HEK293 (cell line): ENCODE measurements around the gene GALNTL6.

ENCODE experiments used
- CTCF ChIA-PET: fragments of 350-600 bp; formaldehyde crosslinking; extraction: SDS; loops from one replicate; lab custom pipeline; 2021; ENCODE audit warnings: antibody characterized with exemption; lab: Yijun Ruan, JAX
- POLR2A ChIA-PET: fragments of 300-600 bp; formaldehyde crosslinking; extraction: SDS; loops from one replicate; lab custom pipeline; 2020; ENCODE audit warnings: antibody characterized with exemption, inconsistent platforms; lab: Yijun Ruan, JAX
- H3K27ac ChIP-seq: fragments of 200-500 bp; sonication (Bioruptor generic); 2 replicates; pipeline ENCODE4 v1.5.1; 2014; ENCODE audit warnings: low read depth, low read length, control low read depth, inconsistent platforms; ENCODE audit errors: extremely low read depth
- H3K36me3 ChIP-seq, 2 experiments: fragments of 200-500 bp in 1 of 2; sonication (Bioruptor generic) in 1 of 2; 1 replicate in 1 of 2; 2 replicates in 1 of 2; pipeline ENCODE4 v1.5.1; 2014 to 2017; ENCODE audit warnings: inconsistent platforms in 2 of 2, low read length in 2 of 2; ENCODE audit not compliant: control insufficient read depth in 2 of 2, insufficient read depth in 1 of 2
- H3K4me1 ChIP-seq: fragments of 200-500 bp; sonication (Bioruptor generic); 2 replicates; pipeline ENCODE4 v1.5.1; 2014; ENCODE audit warnings: mild to moderate bottlenecking, low read length, inconsistent platforms; ENCODE audit not compliant: control insufficient read depth, insufficient read depth
- H3K4me3 ChIP-seq: 2 replicates; pipeline ENCODE4 v1.5.1; 2011; ENCODE audit warnings: low read depth, mild to moderate bottlenecking, control low read depth, low read length, moderate library complexity
- H3K9me3 ChIP-seq: fragments of 200-500 bp; sonication (Bioruptor generic); 2 replicates; pipeline ENCODE4 v1.5.1; 2014; ENCODE audit warnings: low read depth, low read length, inconsistent platforms; ENCODE audit not compliant: control insufficient read depth, insufficient read depth
- BCL6B ChIP-seq: fragments of 450-650 bp; formaldehyde crosslinking; IDR thresholded peaks from 2 replicates; pipeline ENCODE4 v1.5.1; 2017; ENCODE audit warnings: missing biosample characterization, missing genetic modification characterization
- GLI2 ChIP-seq: fragments of 450-650 bp; formaldehyde crosslinking; IDR thresholded peaks from 2 replicates; pipeline ENCODE4; 2017; ENCODE audit warnings: missing biosample characterization, missing genetic modification characterization, low read depth, borderline replicate concordance
- GLI4 ChIP-seq: fragments of 450-650 bp; formaldehyde crosslinking; IDR thresholded peaks from 2 replicates; pipeline ENCODE4 v1.5.1; 2016; ENCODE audit warnings: missing biosample characterization, missing genetic modification characterization
- OVOL3 ChIP-seq: fragments of 450-650 bp; formaldehyde crosslinking; IDR thresholded peaks from 2 replicates; pipeline ENCODE4 v1.5.1; 2016; ENCODE audit warnings: missing biosample characterization, missing genetic modification characterization
- SETDB1 ChIP-seq: IDR thresholded peaks from one replicate; pipeline ENCODE4 v1.6.1; 2017; ENCODE audit warnings: mild to moderate bottlenecking, low read length, moderate library complexity, mixed read lengths; ENCODE audit not compliant: insufficient read length
- SP3 ChIP-seq: fragments of 450-650 bp; formaldehyde crosslinking; IDR thresholded peaks from 2 replicates; pipeline ENCODE4 v1.5.1; 2016; ENCODE audit warnings: missing biosample characterization, missing genetic modification characterization
- ZBTB20 ChIP-seq: fragments of 450-650 bp; formaldehyde crosslinking; IDR thresholded peaks from 2 replicates; pipeline ENCODE4 v1.5.1; 2016; ENCODE audit warnings: missing biosample characterization, missing genetic modification characterization
- ZBTB48 ChIP-seq: fragments of 450-650 bp; formaldehyde crosslinking; IDR thresholded peaks from 2 replicates; pipeline ENCODE4 v1.5.1; 2016; ENCODE audit warnings: missing biosample characterization, missing genetic modification characterization
- ZFP69B ChIP-seq: fragments of 450-650 bp; formaldehyde crosslinking; IDR thresholded peaks from 2 replicates; pipeline ENCODE4 v1.5.1; 2016; ENCODE audit warnings: missing biosample characterization, missing genetic modification characterization
- ZIC2 ChIP-seq: fragments of 450-650 bp; formaldehyde crosslinking; IDR thresholded peaks from 2 replicates; pipeline ENCODE4 v1.5.1; 2016; ENCODE audit warnings: missing biosample characterization, missing genetic modification characterization
- ZNF157 ChIP-seq: fragments of 450-650 bp; formaldehyde crosslinking; IDR thresholded peaks from 2 replicates; pipeline ENCODE4 v1.5.1; 2016; ENCODE audit warnings: missing biosample characterization, missing genetic modification characterization
- ZNF221 ChIP-seq: fragments of 450-650 bp; formaldehyde crosslinking; IDR thresholded peaks from 2 replicates; pipeline ENCODE4 v1.5.1; 2017; ENCODE audit warnings: missing biosample characterization, missing genetic modification characterization, borderline replicate concordance
- ZNF280D ChIP-seq: fragments of 450-650 bp; formaldehyde crosslinking; IDR thresholded peaks from 2 replicates; pipeline ENCODE4 v1.5.1; 2016; ENCODE audit warnings: missing biosample characterization, missing genetic modification characterization
- ZNF335 ChIP-seq: fragments of 450-650 bp; formaldehyde crosslinking; conservative IDR thresholded peaks from 2 replicates; pipeline ENCODE4 v1.5.1; 2016; ENCODE audit warnings: missing biosample characterization, missing genetic modification characterization
- ZNF510 ChIP-seq: fragments of 450-650 bp; formaldehyde crosslinking; IDR thresholded peaks from 2 replicates; pipeline ENCODE4 v1.5.1; 2018; ENCODE audit warnings: mild to moderate bottlenecking, missing genetic modification characterization, missing biosample characterization; ENCODE audit not compliant: insufficient replicate concordance
- ZNF514 ChIP-seq: fragments of 450-650 bp; formaldehyde crosslinking; IDR thresholded peaks from 2 replicates; pipeline ENCODE4 v1.5.1; 2016; ENCODE audit warnings: missing biosample characterization, missing genetic modification characterization
- ZNF521 ChIP-seq: fragments of 450-650 bp; formaldehyde crosslinking; IDR thresholded peaks from 2 replicates; pipeline ENCODE4 v1.5.1; 2017; ENCODE audit warnings: missing biosample characterization, mild to moderate bottlenecking, missing genetic modification characterization
- ZNF529 ChIP-seq: fragments of 450-650 bp; formaldehyde crosslinking; IDR thresholded peaks from 2 replicates; pipeline ENCODE4 v1.5.1; 2017; ENCODE audit warnings: missing genetic modification characterization, missing biosample characterization; ENCODE audit not compliant: insufficient replicate concordance
- ZNF561 ChIP-seq: fragments of 450-650 bp; IDR thresholded peaks from 2 replicates; pipeline ENCODE4 v1.5.1; 2018; ENCODE audit warnings: missing biosample characterization, missing genetic modification characterization, borderline replicate concordance
- ZNF660 ChIP-seq: fragments of 450-650 bp; IDR thresholded peaks from 2 replicates; pipeline ENCODE4 v1.5.1; 2018; ENCODE audit warnings: missing biosample characterization, mild to moderate bottlenecking, missing genetic modification characterization
- ZNF701 ChIP-seq: fragments of 450-650 bp; formaldehyde crosslinking; IDR thresholded peaks from 2 replicates; pipeline ENCODE4 v1.5.1; 2016; ENCODE audit warnings: missing biosample characterization, missing genetic modification characterization
- ZNF747 ChIP-seq: fragments of 450-650 bp; formaldehyde crosslinking; IDR thresholded peaks from 2 replicates; pipeline ENCODE4 v1.5.1; 2016; ENCODE audit warnings: missing biosample characterization, missing genetic modification characterization
- ZNF76 ChIP-seq: fragments of 450-650 bp; formaldehyde crosslinking; IDR thresholded peaks from 2 replicates; pipeline ENCODE4; 2016; ENCODE audit warnings: low read depth, missing biosample characterization, missing genetic modification characterization, borderline replicate concordance
- ZNF792 ChIP-seq: fragments of 450-650 bp; formaldehyde crosslinking; IDR thresholded peaks from 2 replicates; pipeline ENCODE4 v1.5.1; 2016; ENCODE audit warnings: missing biosample characterization, missing genetic modification characterization

The GALNTL6 gene

GRCh38 chr4:171851295-171851694, 38.1 kb downstream of the GALNTL6 start:
- TF ChIP-seq ZNF510 (tag by site-specific recombination) (no peak), OVOL3 (tag by site-specific recombination) (no peak), ZNF514 (tag by site-specific recombination) (no peak), ZNF280D (tag by site-specific recombination) (no peak), ZNF221 (tag by site-specific recombination) (no peak), ZNF660 (tag by site-specific recombination) (no peak), ZNF335 (no peak), ZBTB48 (no peak), ZNF747 (no peak), ZNF529 (no peak), SETDB1 (no peak), ZNF561 (no peak), ZIC2 (tag by site-specific recombination) (no peak), ZNF76 (no peak), ZNF157 (tag by site-specific recombination) (no peak)
- no peaks in the 10 kb centered on the region for H3K9me3 ChIP-seq
- H3K36me3 ChIP-seq = no peaks in the 10 kb centered on the region
- ChIA-PET CTCF (no interaction called here), POLR2A (no interaction called here)
- no peak overlapping the region for H3K4me3 ChIP-seq
- H3K27ac ChIP-seq = no peak overlapping the region
- H3K4me1 ChIP-seq = no peaks in the 10 kb centered on the region

- TF ChIP-seq GLI2 (tag by site-specific recombination) (no peak), ZNF701 (no peak), SP3 (tag by site-specific recombination) (no peak), ZBTB20 (tag by site-specific recombination) (no peak), BCL6B (tag by site-specific recombination) (no peak), ZFP69B (no peak), ZNF521 (tag by site-specific recombination) (no peak), SETDB1 (no peak), ZNF561 (no peak), ZNF335 (no peak), ZNF792 (tag by site-specific recombination) (no peak), ZNF529 (no peak), GLI4 (no peak)
- ChIA-PET POLR2A (no interaction called here), CTCF (no interaction called here)
- Histone ChIP-seq H3K27ac (no peak overlapping the region), H3K4me1 (no peaks in the 10 kb centered on the region), H3K36me3 (no peaks in the 10 kb centered on the region), H3K4me3 (no peak overlapping the region), H3K9me3 (no peaks in the 10 kb centered on the region)
Observed at GRCh38 chr4:171857302-171858012, 44.3 kb downstream of the GALNTL6 start.
